GM19351 (cell line): ENCODE data around the gene IGFN1.

Experiments used
- ATAC-seq: cut with Tn5 transposase; IDR thresholded peaks from one replicate; pipeline ENCODE4 v1.9.1; 2021; ENCODE audit warnings: mild to moderate bottlenecking, moderate library complexity; ENCODE audit not compliant: unreplicated experiment

IGFN1 gene

GRCh38 chr1:201184307-201185122 lies 6.1 kb upstream of the IGFN1 start:
- no peak for ATAC-seq

GRCh38 chr1:201185123-201185453 lies 5.5 kb upstream of the IGFN1 start:
- no peak for ATAC-seq

GRCh38 chr1:201185527-201186128 lies 5.0 kb upstream of the IGFN1 start:
- ATAC-seq: no peak

- no peak for ATAC-seq
Measured at GRCh38 chr1:201186192-201186591, 4.4 kb upstream of the IGFN1 start.

GRCh38 chr1:201189085-201189484 lies 1.5 kb upstream of the IGFN1 start:
- no peak for ATAC-seq

GRCh38 chr1:201190005-201190404 lies 619 bp upstream of the IGFN1 start:
- ATAC-seq: no peak

GRCh38 chr1:201191653-201192260 lies 1.1 kb downstream of the IGFN1 start:
- no peak for ATAC-seq

- ATAC-seq: no peak
Measured at GRCh38 chr1:201192261-201192788, 1.7 kb downstream of the IGFN1 start.

GRCh38 chr1:201194046-201194445 lies 3.4 kb downstream of the IGFN1 start:
- ATAC-seq: no peak

- ATAC-seq: no peak
Measured at GRCh38 chr1:201198598-201198997, 8.0 kb downstream of the IGFN1 start.

- ATAC-seq: no peak
Measured at GRCh38 chr1:201205036-201205435, 14.4 kb downstream of the IGFN1 start.

GRCh38 chr1:201206176-201206575 lies 15.6 kb downstream of the IGFN1 start:
- ATAC-seq: no peak

GRCh38 chr1:201207046-201207445 lies 16.4 kb downstream of the IGFN1 start:
- no peak for ATAC-seq

GRCh38 chr1:201208236-201208635 lies 17.6 kb downstream of the IGFN1 start:
- no peak for ATAC-seq

GRCh38 chr1:201212056-201212455 lies 21.4 kb downstream of the IGFN1 start:
- no peak for ATAC-seq

GRCh38 chr1:201212461-201213055 lies 21.9 kb downstream of the IGFN1 start:
- ATAC-seq: no peak

GRCh38 chr1:201213106-201213770 lies 22.6 kb downstream of the IGFN1 start:
- no peak for ATAC-seq

GRCh38 chr1:201213926-201214325 lies 23.3 kb downstream of the IGFN1 start:
- no peak for ATAC-seq

GRCh38 chr1:201214461-201214860 lies 23.8 kb downstream of the IGFN1 start:
- no peak for ATAC-seq

GRCh38 chr1:201214886-201215285 lies 24.3 kb downstream of the IGFN1 start:
- ATAC-seq: no peak
